Panc1 (cell line): Measurements from ENCODE around the gene DNAJC12.

Experiments used
- CTCF ChIP-seq: fragments of 450-650 bp; IDR thresholded peaks from 2 replicates; pipeline ENCODE4 v1.5.1; 2017; ENCODE audit warnings: mild to moderate bottlenecking
- POLR2AphosphoS5 ChIP-seq: IDR thresholded peaks from 2 replicates; pipeline ENCODE4 v1.6.1; 2012; ENCODE audit warnings: mild to moderate bottlenecking, low read depth, low read length, moderate library complexity
- REST ChIP-seq, 2 experiments: IDR thresholded peaks; 2 replicates each; pipeline ENCODE4 v1.6.1; 2011 to 2012; ENCODE audit warnings: low read depth in 2 of 2, control low read depth in 1 of 2, low read length in 1 of 2, mild to moderate bottlenecking in 1 of 2, moderate library complexity in 1 of 2; ENCODE audit not compliant: insufficient read depth in 1 of 2
- SIN3A ChIP-seq: IDR thresholded peaks from 2 replicates; pipeline ENCODE4 v1.6.1; 2012; ENCODE audit warnings: low read depth, mild to moderate bottlenecking, low read length, moderate library complexity, borderline replicate concordance; ENCODE audit not compliant: insufficient read depth

GRCh38 chr10:67779465-67780203 lies 58.4 kb downstream of the DNAJC12 start:
- TF ChIP-seq CTCF, result peak; percentile 87
- TF ChIP-seq POLR2AphosphoS5, result no peak
- no peak for TF ChIP-seq SIN3A
- no peak for TF ChIP-seq REST (IDR thresholded peaks at IDR 0.05; ENCODE audit: insufficient read depth in 1 of 2, low read depth in 2 of 2, low read length in 1 of 2)
